HG02798 (cell line): Measurements from ENCODE around the gene DSTN.

ENCODE experiments used
- ATAC-seq: cut with Tn5 transposase; IDR thresholded peaks from one replicate; pipeline ENCODE4 v1.9.1; 2021; ENCODE audit warnings: mild to moderate bottlenecking; ENCODE audit not compliant: unreplicated experiment, poor library complexity

Gene DSTN

GRCh38 chr20:17609811-17610377 lies 40.0 kb downstream of the DSTN start:
- no peak for ATAC-seq

- ATAC-seq: no peak
Observed at GRCh38 chr20:17610566-17611289, 40.9 kb downstream of the DSTN start.

- ATAC-seq: no peak
Observed at GRCh38 chr20:17611290-17611539, 41.3 kb downstream of the DSTN start.

DNA sequence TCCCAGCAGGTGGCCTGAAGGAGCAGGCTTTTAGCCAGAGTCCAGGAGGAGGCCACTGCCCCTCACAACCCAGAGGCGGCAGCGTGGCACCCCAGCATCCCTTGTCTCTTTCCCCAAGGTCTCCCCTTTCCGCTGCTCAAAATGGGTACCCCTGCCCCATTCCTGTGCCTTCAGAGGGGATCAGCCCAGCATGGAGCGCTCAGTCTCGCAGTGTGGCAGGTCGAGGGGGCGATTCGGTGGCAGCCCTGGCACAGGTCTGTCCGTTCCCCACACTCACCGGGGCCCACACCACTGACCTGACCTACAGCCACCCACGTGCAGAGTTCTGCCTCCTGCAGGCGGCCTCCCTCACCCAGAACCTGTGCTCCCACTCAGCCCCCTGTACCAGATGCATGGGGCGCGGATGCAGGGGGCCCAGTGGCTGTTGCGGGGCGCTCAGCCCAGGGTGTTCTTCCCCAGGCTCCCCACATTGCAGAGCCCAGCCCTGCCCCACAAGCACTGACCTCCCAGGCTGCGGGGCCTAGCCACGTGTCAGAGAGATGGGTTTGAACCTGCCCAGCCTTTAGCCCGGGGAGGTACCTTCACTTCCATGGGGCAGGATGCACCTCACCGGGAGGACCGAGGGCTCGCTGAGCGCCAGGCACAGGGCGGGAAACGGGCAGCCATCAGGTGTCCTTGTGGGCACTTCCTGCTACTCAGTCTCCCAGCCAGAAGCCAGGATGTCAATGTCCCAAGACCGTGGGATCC lies 41.8 kb downstream of the DSTN start:
- ATAC-seq: no peak

GRCh38 chr20:17612287-17612991 lies 42.6 kb downstream of the DSTN start:
- no peak for ATAC-seq

GRCh38 chr20:17612992-17613327 lies 43.1 kb downstream of the DSTN start:
- no peak for ATAC-seq

DNA sequence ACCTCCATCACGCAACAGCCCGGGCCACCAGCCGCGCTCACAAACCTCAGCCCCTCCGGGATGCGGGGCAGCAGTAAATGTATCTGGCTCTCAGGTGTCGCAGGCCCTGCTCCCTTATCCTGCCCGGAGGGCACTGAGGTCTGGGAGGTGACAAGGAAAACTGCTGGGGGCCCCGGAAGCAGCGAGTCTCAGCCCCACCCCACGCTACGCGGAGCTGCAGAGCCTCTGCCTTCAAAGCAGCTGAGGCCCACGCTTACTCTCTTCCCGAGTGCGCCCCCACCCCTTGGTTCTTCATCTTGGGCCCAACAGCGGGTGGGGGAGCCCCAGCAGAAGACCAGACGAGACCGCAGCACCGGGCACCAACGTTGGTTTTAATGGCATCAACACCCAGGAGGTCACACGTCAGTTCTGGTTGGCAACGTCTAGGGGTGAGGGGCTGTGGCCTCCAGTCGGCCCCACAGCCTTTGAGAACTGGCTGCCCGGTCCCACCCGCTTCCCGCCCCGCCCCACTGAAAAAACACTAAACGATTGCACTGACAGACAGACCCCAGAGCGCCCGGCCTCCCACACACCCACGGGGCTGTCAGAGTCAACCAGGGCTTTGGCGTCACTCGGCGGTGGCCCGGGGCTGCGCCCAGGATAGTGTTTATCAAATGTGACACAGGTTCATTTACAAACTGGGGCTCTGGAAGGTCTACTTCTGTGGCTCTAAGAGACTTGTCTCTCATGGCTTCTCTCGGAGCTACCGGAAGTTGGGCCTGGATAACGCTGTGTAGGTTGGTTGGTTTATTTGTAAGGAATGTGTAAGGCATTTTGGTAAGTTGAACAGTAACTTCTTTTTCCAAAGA lies 43.7 kb downstream of the DSTN start:
- ATAC-seq: no peak

DNA sequence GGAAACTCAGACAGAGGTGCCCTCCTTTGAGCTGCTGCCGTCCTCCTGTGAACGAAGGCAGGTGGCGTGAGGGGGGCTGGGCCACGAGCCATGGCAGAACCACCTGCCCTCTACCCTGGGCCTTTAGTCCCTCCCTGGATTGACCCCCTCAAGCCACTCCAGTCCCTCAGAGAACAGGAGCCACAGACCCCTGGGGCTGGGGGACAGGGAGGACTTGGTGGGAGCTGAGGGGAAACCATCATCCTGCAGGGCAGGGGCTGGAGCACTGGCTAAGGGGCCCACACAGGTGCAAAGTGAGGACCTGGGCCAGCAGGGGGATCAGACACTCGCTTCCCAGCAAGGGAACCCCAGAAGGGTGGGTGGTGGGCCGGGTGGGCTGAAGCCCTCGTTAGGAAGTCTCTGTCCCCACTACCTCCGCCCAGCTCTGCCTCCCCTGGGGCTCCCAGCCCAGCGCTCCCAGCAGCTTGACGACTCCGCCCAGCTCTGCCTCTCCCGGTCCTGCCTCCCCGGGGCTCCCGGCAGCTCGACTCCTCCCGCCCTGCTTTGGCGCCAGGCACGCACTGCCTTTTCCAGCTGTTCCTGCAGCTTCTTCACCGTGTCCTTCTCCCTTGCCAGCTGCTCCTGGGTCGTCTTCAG lies 44.4 kb downstream of the DSTN start:
- no peak for ATAC-seq

- no peak for ATAC-seq
Observed at GRCh38 chr20:17614812-17615644, 45.2 kb downstream of the DSTN start.

- no peak for ATAC-seq
Observed at GRCh38 chr20:17615645-17616479, 46.0 kb downstream of the DSTN start.

DNA sequence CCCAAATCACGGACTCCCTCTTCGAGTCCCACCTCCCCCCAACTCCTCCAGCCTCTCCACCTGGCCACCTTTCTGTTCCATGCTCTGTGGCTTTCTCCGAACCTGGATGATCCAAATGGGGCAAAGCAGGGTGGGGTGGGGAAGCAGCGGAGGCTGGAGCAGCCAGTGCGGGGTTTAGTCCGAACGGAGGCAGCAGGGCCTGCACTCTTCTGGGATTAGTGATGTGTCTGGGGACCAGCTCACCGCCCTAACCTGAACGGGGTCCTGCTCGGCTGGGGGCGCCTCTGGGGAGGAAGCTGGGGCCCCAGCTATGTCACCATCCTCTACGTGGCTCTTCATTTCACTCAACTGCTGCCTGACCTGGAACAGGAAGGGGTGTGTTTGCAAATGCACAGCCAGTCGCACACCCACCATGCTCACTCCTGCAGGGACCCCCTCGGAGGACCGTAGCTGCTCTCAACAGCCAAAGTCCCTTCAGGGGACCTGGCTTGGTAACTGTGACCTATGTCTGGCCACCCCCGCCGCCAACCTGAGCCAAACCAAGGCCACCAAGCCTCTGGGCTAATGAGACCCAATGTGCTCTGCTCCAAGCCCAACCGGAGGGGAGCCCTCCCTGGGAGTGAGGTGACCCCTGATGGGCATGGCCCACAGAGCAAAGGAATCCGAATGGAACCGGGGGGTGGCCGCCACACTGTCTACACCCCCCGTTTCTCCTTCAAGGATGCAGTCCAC lies 46.8 kb downstream of the DSTN start:
- no peak for ATAC-seq

DNA sequence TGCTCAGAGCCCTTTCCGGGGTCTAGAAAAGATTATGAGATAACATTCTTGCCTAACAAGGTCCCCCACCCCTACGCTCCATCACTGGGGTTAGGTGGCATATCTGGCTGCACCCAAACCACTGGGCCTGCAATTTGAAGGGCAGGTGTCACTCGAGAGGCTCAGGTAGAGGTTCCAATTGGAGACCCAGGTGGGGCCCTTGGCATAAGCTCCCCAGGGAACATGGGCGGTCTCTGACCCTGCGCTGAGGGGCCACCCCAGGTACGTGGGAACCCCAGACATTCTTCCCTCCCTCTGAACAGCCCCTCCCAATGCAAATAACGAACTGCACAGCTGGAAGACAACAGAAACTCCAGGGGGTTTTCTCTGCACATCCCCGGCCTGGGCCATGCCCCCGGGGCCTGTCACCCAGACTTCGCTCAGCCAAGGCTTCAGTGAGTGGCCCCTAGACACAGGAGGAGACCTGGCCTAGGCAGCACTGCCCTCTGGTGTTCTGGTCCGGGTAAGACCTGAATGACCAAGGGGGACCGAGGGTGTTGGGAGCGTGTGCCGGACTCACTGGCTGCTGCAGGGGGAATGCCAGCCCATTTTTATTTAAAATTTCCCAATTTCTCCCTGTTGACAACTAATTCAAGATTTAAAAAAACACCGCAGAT lies 47.5 kb downstream of the DSTN start:
- ATAC-seq: peak; percentile 65

DNA sequence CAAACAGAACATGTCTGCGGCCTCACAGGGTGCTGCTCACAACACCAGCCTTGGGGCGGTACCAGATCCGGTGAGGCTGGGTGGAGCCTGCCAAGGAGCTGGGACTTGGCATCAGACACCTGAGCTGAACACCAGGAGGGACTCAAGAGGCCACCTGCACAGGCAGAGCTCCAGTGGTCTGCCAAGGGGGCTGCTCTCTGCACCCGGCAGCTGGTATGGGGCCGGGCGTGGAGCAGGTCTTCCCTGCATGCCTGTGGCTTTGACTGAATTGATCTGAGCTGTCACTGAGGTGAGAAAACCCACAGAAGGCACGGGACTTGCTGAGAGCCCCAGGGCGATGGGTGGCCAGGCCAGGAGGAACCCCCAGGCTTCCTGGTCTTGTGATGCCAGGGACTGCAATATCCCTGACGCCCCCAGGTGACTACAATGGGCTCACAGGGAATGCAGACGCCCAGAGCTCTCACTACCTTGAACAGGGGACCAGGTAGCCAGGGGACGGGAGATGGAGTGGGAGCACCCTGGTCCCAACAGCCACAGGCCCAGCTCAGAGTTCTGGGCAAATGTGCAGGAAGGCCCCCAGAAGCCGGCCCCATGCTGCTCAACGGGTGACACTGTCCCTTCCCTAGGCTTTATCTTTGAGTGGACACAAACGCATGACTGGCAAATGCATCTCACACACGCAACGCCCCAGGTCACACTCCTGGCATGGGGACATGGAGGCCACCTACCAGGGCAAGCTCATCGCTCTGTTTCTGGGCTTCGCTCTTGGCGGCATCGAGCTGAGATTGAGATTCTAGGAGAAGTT lies 48.2 kb downstream of the DSTN start:
- no peak for ATAC-seq

GRCh38 chr20:17618673-17619013 lies 48.8 kb downstream of the DSTN start:
- no peak for ATAC-seq

GRCh38 chr20:17619351-17620093 lies 49.6 kb downstream of the DSTN start:
- no peak for ATAC-seq
